22Rv1 (cell line): ENCODE data around the gene NFIA.
"Not testable (repeated sequence)": the region's sequence is repeated elsewhere in the genome, so short reads cannot be mapped to it uniquely, and the experiment has no call there.

Experiments used
- H3K27ac ChIP-seq: fragments of 450-650 bp; 2 replicates; pipeline ENCODE4 v1.5.1; 2017
- CTCF ChIP-seq: fragments of 450-650 bp; IDR thresholded peaks from 2 replicates; pipeline ENCODE4 v1.5.1; 2017; ENCODE audit warnings: mild to moderate bottlenecking
- ZFX ChIP-seq: fragments of 450-650 bp; IDR thresholded peaks from 2 replicates; pipeline ENCODE4 v1.6.1; 2017; ENCODE audit warnings: antibody characterized with exemption, borderline replicate concordance

NFIA gene

GRCh38 chr1:61277121-61277690 lies 194.8 kb downstream of the NFIA start:
- no peak overlapping the region for H3K27ac ChIP-seq
- no peak for TF ChIP-seq CTCF

GRCh38 chr1:61278503-61278902 lies 196.1 kb downstream of the NFIA start:
- not testable (repeated sequence) for H3K27ac ChIP-seq

- no peak for TF ChIP-seq ZFX
- no peak for TF ChIP-seq CTCF
- H3K27ac ChIP-seq, result no peak overlapping the region
Measured at GRCh38 chr1:61278966-61279365, 196.6 kb downstream of the NFIA start.

GRCh38 chr1:61279570-61279969 lies 197.2 kb downstream of the NFIA start:
- TF ChIP-seq ZFX, result no peak
- TF ChIP-seq CTCF, result no peak
- H3K27ac ChIP-seq, result no peak overlapping the region

- no peak for TF ChIP-seq ZFX
- TF ChIP-seq CTCF, result no peak
- no peak overlapping the region for H3K27ac ChIP-seq
Measured at GRCh38 chr1:61280452-61280851, 198.1 kb downstream of the NFIA start.

- no peak for TF ChIP-seq ZFX
- no peak for TF ChIP-seq CTCF
- no peak overlapping the region for H3K27ac ChIP-seq
Measured at GRCh38 chr1:61282387-61282786, 200.0 kb downstream of the NFIA start.

GRCh38 chr1:61284248-61284854 lies 202.0 kb downstream of the NFIA start:
- no peak overlapping the region for H3K27ac ChIP-seq
- TF ChIP-seq ZFX, result no peak
- TF ChIP-seq CTCF, result no peak

GRCh38 chr1:61284936-61285335 lies 202.6 kb downstream of the NFIA start:
- no peak overlapping the region for H3K27ac ChIP-seq
- no peak for TF ChIP-seq ZFX
- TF ChIP-seq CTCF, result no peak
